GM21737 (cell line): ENCODE measurements around the gene IL32.

Source experiments
- ATAC-seq: cut with Tn5 transposase; IDR thresholded peaks from one replicate; pipeline ENCODE4 v1.9.1; 2021; ENCODE audit warnings: mild to moderate bottlenecking, moderate library complexity; ENCODE audit not compliant: unreplicated experiment

Gene IL32

GRCh38 chr16:3113765-3114479 is 48.5 kb downstream of the IL32 start:
- no peak for ATAC-seq

- ATAC-seq, result no peak
Measured at GRCh38 chr16:3115003-3115402, 49.6 kb downstream of the IL32 start.

GRCh38 chr16:3115561-3115960 is 50.1 kb downstream of the IL32 start:
- no peak for ATAC-seq

- ATAC-seq, result no peak
Measured at GRCh38 chr16:3118204-3118790, 52.9 kb downstream of the IL32 start.

GRCh38 chr16:3118846-3119245 is 53.4 kb downstream of the IL32 start:
- no peak for ATAC-seq
